Endodermal cell (in vitro differentiated cells): Measurements from ENCODE around the gene PRKD2. TPM values are rescaled to one million over a fixed set of nuclear protein-coding genes. Genes with fewer than 3 reads are reported as not detected.

Experiments
- DNase-seq: peaks from one replicate; pipeline ENCODE4 v3.0.0-alpha.2; 2017
- H3K27ac ChIP-seq: 2 replicates; pipeline ENCODE4 v1.5.1; 2013; ENCODE audit warnings: mild to moderate bottlenecking, low read depth, low read length, moderate library complexity
- H3K27me3 ChIP-seq: 2 replicates; pipeline ENCODE4 v1.6.1; 2013; ENCODE audit warnings: mild to moderate bottlenecking, low read length, moderate library complexity; ENCODE audit not compliant: insufficient read depth, control insufficient read depth, poor library complexity, severe bottlenecking
- H3K36me3 ChIP-seq: 2 replicates; pipeline ENCODE4 v1.7.0; 2013; ENCODE audit warnings: mild to moderate bottlenecking, low read length, moderate library complexity; ENCODE audit not compliant: control insufficient read depth, insufficient read depth
- H3K4me1 ChIP-seq: one replicate; pipeline ENCODE4 v1.7.0; 2013; ENCODE audit warnings: low read length; ENCODE audit not compliant: control insufficient read depth, insufficient read depth
- H3K4me3 ChIP-seq: 2 replicates; pipeline ENCODE4 v1.5.1; 2013; ENCODE audit warnings: mild to moderate bottlenecking, low read length, moderate library complexity
- H3K9ac ChIP-seq: 2 replicates; pipeline ENCODE4 v1.6.1; 2013; ENCODE audit warnings: mild to moderate bottlenecking, low read length, moderate library complexity; ENCODE audit not compliant: poor library complexity, severe bottlenecking; ENCODE audit errors: extremely low read depth
- H3K9me3 ChIP-seq: 2 replicates; pipeline ENCODE4 v1.6.1; 2013; ENCODE audit warnings: mild to moderate bottlenecking, low read length, moderate library complexity; ENCODE audit not compliant: control insufficient read depth
- H3K27ac Mint-ChIP-seq: 2 replicates; pipeline ENCODE4 v1.8.0; 2020; ENCODE audit warnings: mixed read lengths
- H3K27me3 Mint-ChIP-seq: 2 replicates; pipeline ENCODE4 v1.8.0; 2021; ENCODE audit warnings: mild to moderate bottlenecking, mixed read lengths; ENCODE audit not compliant: insufficient read depth
- H3K36me3 Mint-ChIP-seq: 2 replicates; pipeline ENCODE4 v1.8.0; 2020; ENCODE audit warnings: low read depth, mixed read lengths
- H3K4me1 Mint-ChIP-seq: 2 replicates; pipeline ENCODE4 v1.8.0; 2020; ENCODE audit warnings: mixed read lengths
- H3K4me3 Mint-ChIP-seq: 2 replicates; pipeline ENCODE4 v1.8.0; 2020; ENCODE audit warnings: mild to moderate bottlenecking, moderate library complexity, mixed read lengths
- H3K9me3 Mint-ChIP-seq: 2 replicates; pipeline ENCODE4 v1.8.0; 2020; ENCODE audit warnings: mild to moderate bottlenecking, mixed read lengths
- CTCF ChIP-seq: fragments of 200-600 bp; sonication (generic); conservative IDR thresholded peaks from 2 replicates; pipeline ENCODE4 v1.5.0; 2021; ENCODE audit warnings: antibody characterized with exemption, mild to moderate bottlenecking
- WGBS, 2 experiments: methylation state at CpG; one replicate each; pipeline versions ENCODE4 v1.1.5 to v1.1.7; 2013; ENCODE audit warnings: missing lambda C conversion rate in 2 of 2, mixed read lengths in 1 of 2; ENCODE audit not compliant: insufficient coverage in 1 of 2, insufficient read length in 1 of 2; 5-methylcytosine and 5-hydroxymethylcytosine counted together
- total RNA-seq, 2 donors: library from RNA; stranded (reverse); fragmentation: NEBNext Ultra II Directional in 1 of 2; extraction: Animal tissue kit (Norgen Biotek cat#: 25700) in 1 of 2; gene quantifications; 2 replicates in 1 of 2; 3 replicates in 1 of 2; pipeline ENCODE4 v1.2.1, GENCODE V29; 2021

PRKD2 gene
- total RNA-seq, 2 donors from 2014 or later, result 80.5 to 90.8 TPM

- TF ChIP-seq CTCF, result no peak
- H3K4me3 Mint-ChIP-seq, result no peak overlapping the region
- Histone ChIP-seq H3K9me3 (no peaks in the 10 kb centered on the region), H3K36me3 (peaks cover 5% of the 10 kb centered on the region), H3K27me3 (no peaks in the 10 kb centered on the region), H3K27ac (no peak overlapping the region), H3K4me1 (no peaks in the 10 kb centered on the region), H3K4me3 (no peak overlapping the region), H3K9ac (no peak overlapping the region)
- no peak overlapping the region for H3K27ac Mint-ChIP-seq
- WGBS, 2 experiments, result 89 to 97% methylated on average over 6 of the region's 6 CpGs
- no peak for DNase-seq
- no peaks in the 10 kb centered on the region for H3K9me3 Mint-ChIP-seq
- H3K27me3 Mint-ChIP-seq, result peaks cover 2% of the 10 kb centered on the region
- peaks cover 2% of the 10 kb centered on the region for H3K4me1 Mint-ChIP-seq
- H3K36me3 Mint-ChIP-seq, result peaks cover 10% of the 10 kb centered on the region
Measured at GRCh38 chr19:46759206-46759605, 42.3 kb upstream of the PRKD2 start.

- Mint-ChIP-seq H3K4me3 (no peak overlapping the region), H3K9me3 (no peaks in the 10 kb centered on the region), H3K27ac (no peak overlapping the region), H3K36me3 (peaks cover 22% of the 10 kb centered on the region), H3K27me3 (no peaks in the 10 kb centered on the region), H3K4me1 (peaks cover 2% of the 10 kb centered on the region)
- WGBS, 2 experiments, result 94 to 96% methylated on average over 19 to 30 of the region's 30 CpGs
- Histone ChIP-seq H3K27me3 (no peaks in the 10 kb centered on the region), H3K36me3 (peaks cover 13% of the 10 kb centered on the region), H3K9ac (no peak overlapping the region), H3K4me1 (no peaks in the 10 kb centered on the region), H3K9me3 (no peaks in the 10 kb centered on the region), H3K27ac (no peak overlapping the region), H3K4me3 (no peak overlapping the region)
- TF ChIP-seq CTCF, result no peak
- no peak for DNase-seq
Measured at GRCh38 chr19:46756544-46756888, 39.6 kb upstream of the PRKD2 start.

GRCh38 chr19:46755853-46756543, 39.1 kb upstream of the PRKD2 start:
- Histone ChIP-seq H3K9ac (no peak overlapping the region), H3K9me3 (no peaks in the 10 kb centered on the region), H3K36me3 (peaks cover 13% of the 10 kb centered on the region), H3K27me3 (no peaks in the 10 kb centered on the region), H3K4me1 (no peaks in the 10 kb centered on the region), H3K4me3 (no peak overlapping the region), H3K27ac (no peak overlapping the region)
- peaks cover 2% of the 10 kb centered on the region for H3K4me1 Mint-ChIP-seq
- WGBS, 2 experiments, result 96 to 97% methylated on average over 49 to 86 of the region's 86 CpGs
- H3K4me3 Mint-ChIP-seq, result no peak overlapping the region
- no peak for DNase-seq
- no peak overlapping the region for H3K27ac Mint-ChIP-seq
- H3K36me3 Mint-ChIP-seq, result peaks cover 23% of the 10 kb centered on the region
- no peaks in the 10 kb centered on the region for H3K27me3 Mint-ChIP-seq
- H3K9me3 Mint-ChIP-seq, result no peaks in the 10 kb centered on the region
- no peak for TF ChIP-seq CTCF
